HepG2 (cell line): ENCODE results near the gene SMIM29. TPM values are rescaled to one million over a fixed set of nuclear protein-coding genes. Genes with fewer than 3 reads are reported as not detected.

ENCODE experiments used
- GATA4 ChIP-seq: sonication (generic); IDR thresholded peaks from 2 replicates; pipeline ENCODE4 v1.6.1; 2016; ENCODE audit warnings: antibody characterized with exemption, low read depth, borderline replicate concordance
- GATAD2A ChIP-seq: IDR thresholded peaks from 2 replicates; pipeline ENCODE4 v1.6.1; 2016
- HCFC1 ChIP-seq: fragments of 150-350 bp; IDR thresholded peaks from 2 replicates; pipeline ENCODE4 v1.6.1; 2014; ENCODE audit warnings: low read depth, low read length
- HIVEP1 ChIP-seq: sonication (generic); formaldehyde crosslinking; IDR thresholded peaks from 2 replicates; pipeline ENCODE4 v1.4.0; 2020; ENCODE audit warnings: mild to moderate bottlenecking, missing genetic modification reagents
- IKZF4 ChIP-seq: sonication (generic); formaldehyde crosslinking; IDR thresholded peaks from 2 replicates; pipeline ENCODE4 v1.5.1; 2020; ENCODE audit warnings: borderline replicate concordance, mild to moderate bottlenecking, low read depth, missing genetic modification reagents; ENCODE audit errors: not compliant biosample characterization
- KMT2A ChIP-seq: sonication (generic); formaldehyde crosslinking; IDR thresholded peaks from 2 replicates; pipeline ENCODE4 v1.4.0; 2020; ENCODE audit warnings: missing genetic modification reagents
- MIER3 ChIP-seq: IDR thresholded peaks from 2 replicates; pipeline ENCODE4 v1.6.1; 2016; ENCODE audit warnings: missing compliant biosample characterization, borderline replicate concordance
- MTF2 ChIP-seq: sonication (generic); formaldehyde crosslinking; IDR thresholded peaks from 2 replicates; pipeline ENCODE4 v1.5.0; 2020; ENCODE audit warnings: missing genetic modification reagents, borderline replicate concordance
- MYC ChIP-seq: sonication (generic); formaldehyde crosslinking; IDR thresholded peaks from 2 replicates; pipeline ENCODE4 v1.9.0; 2021; ENCODE audit warnings: missing genetic modification reagents, borderline replicate concordance
- NAIF1 ChIP-seq: sonication (generic); formaldehyde crosslinking; IDR thresholded peaks from 2 replicates; pipeline ENCODE4 v1.5.0; 2020; ENCODE audit warnings: mild to moderate bottlenecking, missing genetic modification reagents, borderline replicate concordance
- PCBP2 ChIP-seq: fragments of 200-400 bp; formaldehyde crosslinking; optimal IDR thresholded peaks from 2 replicates; pipeline ENCODE3; 2018; ENCODE audit warnings: low read length, low read depth; ENCODE audit not compliant: poor library complexity, severe bottlenecking
- POLR2AphosphoS5 ChIP-seq: IDR thresholded peaks from 2 replicates; pipeline ENCODE4 v1.6.1; 2012; ENCODE audit warnings: low read depth, low read length
- PTBP1 ChIP-seq: fragments of 200-400 bp; formaldehyde crosslinking; IDR thresholded peaks from 2 replicates; pipeline ENCODE4 v1.6.1; 2018; ENCODE audit warnings: low read length, low read depth; ENCODE audit not compliant: poor library complexity, severe bottlenecking
- REST ChIP-seq, 2 experiments: IDR thresholded peaks; 2 replicates each; pipeline ENCODE4 v1.6.1; 2011 to 2012; ENCODE audit warnings: low read length in 2 of 2, borderline replicate concordance in 1 of 2, low read depth in 1 of 2, mild to moderate bottlenecking in 1 of 2, moderate library complexity in 1 of 2
- TP53 ChIP-seq: sonication (generic); formaldehyde crosslinking; conservative IDR thresholded peaks from 2 replicates; pipeline ENCODE4 v1.4.0; 2020; ENCODE audit warnings: missing genetic modification reagents
- ZNF18 ChIP-seq: sonication (generic); formaldehyde crosslinking; IDR thresholded peaks from 2 replicates; pipeline ENCODE4 v1.8.0; 2022; ENCODE audit warnings: mild to moderate bottlenecking, missing genetic modification reagents; ENCODE audit not compliant: insufficient replicate concordance
- ZNF441 ChIP-seq: sonication (generic); formaldehyde crosslinking; IDR thresholded peaks from 2 replicates; pipeline ENCODE4 v1.7.0; 2021; ENCODE audit warnings: missing genetic modification reagents, borderline replicate concordance
- ZNF512B ChIP-seq: sonication (generic); formaldehyde crosslinking; IDR thresholded peaks from 2 replicates; pipeline ENCODE4 v1.5.1; 2020; ENCODE audit warnings: missing genetic modification reagents, mild to moderate bottlenecking, borderline replicate concordance
- ZNF543 ChIP-seq: sonication (generic); formaldehyde crosslinking; IDR thresholded peaks from 2 replicates; pipeline ENCODE4 v1.4.0; 2020; ENCODE audit warnings: mild to moderate bottlenecking, missing genetic modification reagents
- ZNF577 ChIP-seq: sonication (generic); formaldehyde crosslinking; IDR thresholded peaks from 2 replicates; pipeline ENCODE4 v1.4.0; 2020; ENCODE audit warnings: mild to moderate bottlenecking, low read depth, missing genetic modification reagents, borderline replicate concordance
- polyA plus RNA-seq, 8 experiments: library from polyadenylated mRNA; depleted of rRNA in 3 of 8; stranded (reverse) in 7 of 8; unstranded in 1 of 8; fragments of >200 nt; fragmentation: Illumina TruSeq in 4 of 8; extraction: Trizol in 4 of 8; gene quantifications; 2 replicates each; pipeline versions ENCODE4 v1.2.1 to v1.2.3, GENCODE V29; 2011 to 2016; ENCODE audit warnings: low read depth in 4 of 8, missing spikeins in 1 of 8, mixed read lengths in 1 of 8; ENCODE audit not compliant: insufficient read depth in 1 of 8
- total RNA-seq, 5 experiments: library from RNA; depleted of rRNA; stranded (reverse); fragments of >200 nt; fragmentation: Illumina TruSeq; extraction: Trizol; gene quantifications; 2 replicates each; pipeline ENCODE4 v1.2.3, GENCODE V29; 2016; ENCODE audit warnings: low read depth in 1 of 5

Gene SMIM29
- total and polyA plus RNA-seq, 2 of the 13 experiments (the other 11 are each of a cell fraction or from before 2014, with no cell fraction given) = 8.8 to 15.3 TPM

GRCh38 chr6:34237722-34238584 is 10.9 kb downstream of the SMIM29 start (continued):
- TF ChIP-seq TP53 (no peak), PTBP1 (no peak), MIER3 (CRISPR knock-in tag) (no peak), NAIF1 (peak; percentile 87), HIVEP1 (CRISPR knock-in tag) (peak; percentile 75), GATAD2A (CRISPR knock-in tag) (peak; percentile 72), ZNF18 (CRISPR knock-in tag) (peak; percentile 93), ZNF441 (CRISPR knock-in tag) (peak; percentile 96), MYC (CRISPR knock-in tag) (peak; percentile 99), ZNF543 (CRISPR knock-in tag) (peak; percentile 92; the same call in 1 of the 2 replicates), REST (IDR thresholded peaks at IDR 0.05; ENCODE audit: borderline replicate concordance in 1 of 2, low read depth in 1 of 2, low read length in 2 of 2) (no peak; a peak in 1 of 4 replicates), POLR2AphosphoS5 (no peak), KMT2A (peak; percentile 61; the same call in 1 of the 2 replicates), GATA4 (no peak), IKZF4 (peak; percentile 99), PCBP2 (no peak), ZNF577 (CRISPR knock-in tag) (peak; percentile 80; the same call in 1 of the 2 replicates), MTF2 (CRISPR knock-in tag) (no peak), ZNF512B (CRISPR knock-in tag) (no peak), HCFC1 (no peak)
